ENCODE measurements around the gene PACSIN1. TPM values are rescaled to one million over a fixed set of nuclear protein-coding genes. Genes with fewer than 3 reads are reported as not detected.

PACSIN1 gene
- total and polyA plus RNA-seq, 4 donors = 0.03 to 0.17 (median 0.15) TPM

DNA sequence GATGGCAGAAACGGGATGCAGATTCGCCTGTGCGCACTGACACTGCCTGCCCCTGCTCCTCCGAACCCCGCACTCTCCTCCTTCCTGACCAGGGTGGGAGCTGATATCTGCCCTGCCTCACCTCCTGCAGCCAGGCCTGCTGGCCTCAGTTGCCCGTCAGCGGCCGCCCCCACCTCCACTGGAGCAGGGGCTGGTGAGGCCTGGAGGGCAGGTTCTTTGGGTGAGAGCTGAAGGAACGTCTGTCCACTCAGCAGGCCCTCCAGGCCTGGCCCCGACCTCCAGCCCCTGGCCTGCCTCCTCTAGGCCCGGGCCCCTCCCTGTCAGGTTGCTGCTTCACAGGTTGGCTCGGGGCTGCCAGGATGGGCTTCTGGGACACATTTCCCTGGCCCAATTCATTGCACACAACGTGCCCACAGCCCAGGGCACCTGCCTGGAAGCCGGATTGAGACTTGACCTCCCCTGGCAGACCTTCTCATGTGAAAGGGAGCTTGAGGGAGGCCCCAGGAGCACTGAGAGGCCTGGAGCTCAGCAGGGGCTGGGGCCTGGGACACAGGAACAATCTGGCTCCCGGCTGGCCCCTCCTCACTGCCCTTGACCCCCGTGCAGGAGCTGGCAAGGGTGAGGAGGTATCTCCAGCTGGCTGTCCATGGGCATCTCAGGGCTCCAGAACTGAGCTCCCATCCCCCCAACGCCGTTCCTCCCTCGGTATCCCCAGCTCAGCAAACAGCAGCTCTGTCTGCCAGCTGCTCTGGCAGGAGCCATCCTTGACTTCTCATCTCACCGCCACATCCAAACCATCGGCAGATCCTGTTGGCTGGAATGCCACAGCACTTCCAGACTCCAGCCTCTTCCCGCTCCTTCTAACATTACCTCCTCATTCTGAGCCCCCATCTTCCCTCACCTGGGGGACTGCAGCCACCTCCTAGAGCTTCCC is 50.8 kb downstream of the PACSIN1 start:
- TF ChIP-seq, protein P1, sequence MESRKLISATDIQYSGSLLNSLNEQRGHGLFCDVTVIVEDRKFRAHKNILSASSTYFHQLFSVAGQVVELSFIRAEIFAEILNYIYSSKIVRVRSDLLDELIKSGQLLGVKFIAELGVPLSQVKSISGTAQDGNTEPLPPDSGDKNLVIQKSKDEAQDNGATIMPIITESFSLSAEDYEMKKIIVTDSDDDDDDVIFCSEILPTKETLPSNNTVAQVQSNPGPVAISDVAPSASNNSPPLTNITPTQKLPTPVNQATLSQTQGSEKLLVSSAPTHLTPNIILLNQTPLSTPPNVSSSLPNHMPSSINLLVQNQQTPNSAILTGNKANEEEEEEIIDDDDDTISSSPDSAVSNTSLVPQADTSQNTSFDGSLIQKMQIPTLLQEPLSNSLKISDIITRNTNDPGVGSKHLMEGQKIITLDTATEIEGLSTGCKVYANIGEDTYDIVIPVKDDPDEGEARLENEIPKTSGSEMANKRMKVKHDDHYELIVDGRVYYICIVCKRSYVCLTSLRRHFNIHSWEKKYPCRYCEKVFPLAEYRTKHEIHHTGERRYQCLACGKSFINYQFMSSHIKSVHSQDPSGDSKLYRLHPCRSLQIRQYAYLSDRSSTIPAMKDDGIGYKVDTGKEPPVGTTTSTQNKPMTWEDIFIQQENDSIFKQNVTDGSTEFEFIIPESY (IDR thresholded peaks at IDR 0.05) = no peak
- TF ChIP-seq, protein P2, sequence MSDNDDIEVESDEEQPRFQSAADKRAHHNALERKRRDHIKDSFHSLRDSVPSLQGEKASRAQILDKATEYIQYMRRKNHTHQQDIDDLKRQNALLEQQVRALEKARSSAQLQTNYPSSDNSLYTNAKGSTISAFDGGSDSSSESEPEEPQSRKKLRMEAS (IDR thresholded peaks at IDR 0.05) = no peak
- TF ChIP-seq GABPA (IDR thresholded peaks at IDR 0.05 in 1 of 2, conservative IDR thresholded peaks at IDR 0.05 in 1 of 2) (no peak), YY1 (IDR thresholded peaks at IDR 0.05) (no peak), EGR1 (IDR thresholded peaks at IDR 0.05; ENCODE audit: low read depth in 2 of 2) (no peak), TAF1 (conservative IDR thresholded peaks at IDR 0.05) (no peak), SP1 (IDR thresholded peaks at IDR 0.05) (no peak), FOXA1 (IDR thresholded peaks at IDR 0.05) (no peak), RAD21 (IDR thresholded peaks at IDR 0.05) (no peak), NR2F2 (IDR thresholded peaks at IDR 0.05) (no peak), HNF4G (IDR thresholded peaks at IDR 0.05) (no peak), HNF4A (conservative IDR thresholded peaks at IDR 0.05) (no peak), JUND (IDR thresholded peaks at IDR 0.05) (no peak), RXRA (IDR thresholded peaks at IDR 0.05) (no peak)
- TF ChIP-seq, protein P3, sequence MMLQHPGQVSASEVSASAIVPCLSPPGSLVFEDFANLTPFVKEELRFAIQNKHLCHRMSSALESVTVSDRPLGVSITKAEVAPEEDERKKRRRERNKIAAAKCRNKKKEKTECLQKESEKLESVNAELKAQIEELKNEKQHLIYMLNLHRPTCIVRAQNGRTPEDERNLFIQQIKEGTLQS (IDR thresholded peaks at IDR 0.05) = no peak
- TF ChIP-seq, protein P4, sequence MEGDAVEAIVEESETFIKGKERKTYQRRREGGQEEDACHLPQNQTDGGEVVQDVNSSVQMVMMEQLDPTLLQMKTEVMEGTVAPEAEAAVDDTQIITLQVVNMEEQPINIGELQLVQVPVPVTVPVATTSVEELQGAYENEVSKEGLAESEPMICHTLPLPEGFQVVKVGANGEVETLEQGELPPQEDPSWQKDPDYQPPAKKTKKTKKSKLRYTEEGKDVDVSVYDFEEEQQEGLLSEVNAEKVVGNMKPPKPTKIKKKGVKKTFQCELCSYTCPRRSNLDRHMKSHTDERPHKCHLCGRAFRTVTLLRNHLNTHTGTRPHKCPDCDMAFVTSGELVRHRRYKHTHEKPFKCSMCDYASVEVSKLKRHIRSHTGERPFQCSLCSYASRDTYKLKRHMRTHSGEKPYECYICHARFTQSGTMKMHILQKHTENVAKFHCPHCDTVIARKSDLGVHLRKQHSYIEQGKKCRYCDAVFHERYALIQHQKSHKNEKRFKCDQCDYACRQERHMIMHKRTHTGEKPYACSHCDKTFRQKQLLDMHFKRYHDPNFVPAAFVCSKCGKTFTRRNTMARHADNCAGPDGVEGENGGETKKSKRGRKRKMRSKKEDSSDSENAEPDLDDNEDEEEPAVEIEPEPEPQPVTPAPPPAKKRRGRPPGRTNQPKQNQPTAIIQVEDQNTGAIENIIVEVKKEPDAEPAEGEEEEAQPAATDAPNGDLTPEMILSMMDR (IDR thresholded peaks at IDR 0.05; ENCODE audit: low read depth, low read length, missing input control) = no peak
- Histone ChIP-seq H3K36me3 (ENCODE audit: control insufficient read depth in 4 of 4, insufficient read depth in 3 of 4, low read depth in 1 of 4, low read length in 3 of 4) (no peaks in the 10 kb centered on the region), H3K27me3 (ENCODE audit: control insufficient read depth in 4 of 4, insufficient read depth in 4 of 4, low read length in 3 of 4) (no peaks in the 10 kb centered on the region), H3K27ac (ENCODE audit: low read depth in 1 of 2, low read length in 2 of 2) (no peak overlapping the region), H3K4me1 (ENCODE audit: control insufficient read depth in 4 of 4, insufficient read depth in 4 of 4, low read length in 3 of 4) (no peaks in the 10 kb centered on the region), H3K9me3 (ENCODE audit: control insufficient read depth in 4 of 4, low read length in 3 of 4) (no peaks in the 10 kb centered on the region), H3K9ac (ENCODE audit: low read depth in 1 of 2, low read length in 2 of 2) (no peak overlapping the region), H3K4me3 (ENCODE audit: low read depth in 1 of 3, low read length in 3 of 3) (no peak overlapping the region)
- WGBS = 86% methylated on average over 22 of the region's 22 CpGs
- DNase-seq (ENCODE audit: low spot score) = no peak

DNA sequence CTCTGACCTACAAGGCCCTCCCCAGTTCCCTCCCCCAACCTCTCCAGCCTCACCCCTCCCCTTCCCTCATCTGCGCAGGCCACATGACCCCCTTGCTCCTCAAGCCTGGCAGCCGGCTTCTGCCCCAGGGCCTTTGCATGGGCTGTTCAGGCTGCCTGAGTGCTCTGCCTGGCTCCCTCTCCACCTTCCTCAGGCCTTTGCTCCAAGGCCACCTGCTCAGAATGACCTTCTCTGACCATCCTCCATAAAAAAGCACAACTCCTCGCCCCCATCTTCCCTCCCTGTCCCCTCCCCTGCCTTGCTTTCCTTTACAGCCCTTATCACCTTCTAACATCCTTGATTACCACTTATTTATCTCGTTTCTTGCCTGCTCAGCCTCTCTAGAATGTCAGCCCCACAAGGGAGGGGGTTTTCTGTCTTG is 51.6 kb downstream of the PACSIN1 start:
- no peak overlapping the region for H3K27ac ChIP-seq (ENCODE audit: low read depth in 1 of 2, low read length in 2 of 2)

More for the DNA sequence above, 51.6 kb downstream of the PACSIN1 start:
- Histone ChIP-seq H3K9ac (ENCODE audit: low read depth in 1 of 2, low read length in 2 of 2) (no peak overlapping the region), H3K36me3 (ENCODE audit: control insufficient read depth in 4 of 4, insufficient read depth in 3 of 4, low read depth in 1 of 4, low read length in 3 of 4) (no peaks in the 10 kb centered on the region), H3K9me3 (ENCODE audit: control insufficient read depth in 4 of 4, low read length in 3 of 4) (no peaks in the 10 kb centered on the region), H3K27me3 (ENCODE audit: control insufficient read depth in 4 of 4, insufficient read depth in 4 of 4, low read length in 3 of 4) (no peaks in the 10 kb centered on the region), H3K4me3 (ENCODE audit: low read depth in 1 of 3, low read length in 3 of 3) (no peak overlapping the region), H3K4me1 (ENCODE audit: control insufficient read depth in 4 of 4, insufficient read depth in 4 of 4, low read length in 3 of 4) (no peaks in the 10 kb centered on the region)
- no peak for TF ChIP-seq GABPA (IDR thresholded peaks at IDR 0.05 in 1 of 2, conservative IDR thresholded peaks at IDR 0.05 in 1 of 2)
- TF ChIP-seq TAF1 (conservative IDR thresholded peaks at IDR 0.05) = no peak
- TF ChIP-seq, protein P1 (IDR thresholded peaks at IDR 0.05) = no peak
- TF ChIP-seq RAD21 (IDR thresholded peaks at IDR 0.05) = no peak
- TF ChIP-seq, protein P4 (IDR thresholded peaks at IDR 0.05; ENCODE audit: low read depth, low read length, missing input control) = no peak
- TF ChIP-seq SP1 (IDR thresholded peaks at IDR 0.05) = no peak
- TF ChIP-seq NR2F2 (IDR thresholded peaks at IDR 0.05) = no peak
- no peak for TF ChIP-seq YY1 (IDR thresholded peaks at IDR 0.05)
- no peak for TF ChIP-seq EGR1 (IDR thresholded peaks at IDR 0.05; ENCODE audit: low read depth in 2 of 2)
- TF ChIP-seq, protein P3 (IDR thresholded peaks at IDR 0.05) = no peak
- TF ChIP-seq FOXA1 (IDR thresholded peaks at IDR 0.05) = no peak
- no peak for TF ChIP-seq RXRA (IDR thresholded peaks at IDR 0.05)
- no peak for TF ChIP-seq HNF4A (conservative IDR thresholded peaks at IDR 0.05)
- DNase-seq (ENCODE audit: low spot score) = no peak
- 88% methylated on average over 4 of the region's 4 CpGs for WGBS
